HEK293T (cell line): ENCODE results near the gene CELF5.
"Not testable (repeated sequence)": the region's sequence is repeated elsewhere in the genome, so short reads cannot be mapped to it uniquely, and the experiment has no call there.

Source experiments
- CTCF ChIA-PET: fragments of 350-600 bp; formaldehyde crosslinking; extraction: SDS; loops from one replicate; lab custom pipeline; 2021; ENCODE audit warnings: antibody characterized with exemption, inconsistent platforms; lab: Yijun Ruan, JAX
- POLR2A ChIA-PET: fragments of 350-600 bp; formaldehyde crosslinking; extraction: SDS; loops from one replicate; lab custom pipeline; 2020; ENCODE audit warnings: antibody characterized with exemption, inconsistent platforms; lab: Yijun Ruan, JAX
- DNase-seq: peaks from one replicate; pipeline ENCODE4 v3.0.0; 2012; ENCODE audit warnings: mixed read lengths; ENCODE audit errors: extremely low spot score
- ARNT ChIP-seq: fragments of 450-650 bp; IDR thresholded peaks from 2 replicates; pipeline ENCODE4 v1.6.1; 2017; ENCODE audit warnings: mild to moderate bottlenecking
- BHLHE40 ChIP-seq: fragments of 450-650 bp; IDR thresholded peaks from 2 replicates; pipeline ENCODE4 v1.6.1; 2016; ENCODE audit warnings: mild to moderate bottlenecking, moderate library complexity, borderline replicate concordance
- CTBP1 ChIP-seq: fragments of 450-650 bp; IDR thresholded peaks from 2 replicates; pipeline ENCODE4 v1.6.1; 2016; ENCODE audit warnings: borderline replicate concordance
- ELF4 ChIP-seq: fragments of 450-650 bp; IDR thresholded peaks from 2 replicates; pipeline ENCODE4 v1.6.1; 2017; ENCODE audit warnings: antibody characterized with exemption
- FOXA1 ChIP-seq: fragments of 450-650 bp; IDR thresholded peaks from 2 replicates; pipeline ENCODE4 v1.6.1; 2016; ENCODE audit warnings: mild to moderate bottlenecking
- FOXK2 ChIP-seq: fragments of 450-650 bp; IDR thresholded peaks from 2 replicates; pipeline ENCODE4 v1.6.1; 2016; ENCODE audit warnings: mild to moderate bottlenecking
- FOXM1 ChIP-seq: fragments of 450-650 bp; IDR thresholded peaks from 2 replicates; pipeline ENCODE4 v1.6.1; 2017; ENCODE audit warnings: mild to moderate bottlenecking, borderline replicate concordance
- HDGF ChIP-seq: fragments of 450-650 bp; IDR thresholded peaks from 2 replicates; pipeline ENCODE4 v1.6.1; 2017; ENCODE audit warnings: antibody characterized with exemption, borderline replicate concordance
- L3MBTL2 ChIP-seq: fragments of 450-650 bp; conservative IDR thresholded peaks from 2 replicates; pipeline ENCODE4 v1.6.1; 2016; ENCODE audit warnings: mild to moderate bottlenecking
- LEF1 ChIP-seq: fragments of 450-650 bp; IDR thresholded peaks from 2 replicates; pipeline ENCODE4 v1.6.1; 2017; ENCODE audit warnings: mild to moderate bottlenecking, borderline replicate concordance
- NFRKB ChIP-seq: fragments of 450-650 bp; IDR thresholded peaks from 2 replicates; pipeline ENCODE4 v1.6.1; 2016; ENCODE audit warnings: mild to moderate bottlenecking, moderate library complexity
- SP1 ChIP-seq: fragments of 450-650 bp; IDR thresholded peaks from 2 replicates; pipeline ENCODE4 v1.6.1; 2017
- SUZ12 ChIP-seq: fragments of 450-650 bp; IDR thresholded peaks from 2 replicates; pipeline ENCODE4 v1.6.1; 2016; ENCODE audit warnings: mild to moderate bottlenecking
- TARDBP ChIP-seq: fragments of 450-650 bp; IDR thresholded peaks from 2 replicates; pipeline ENCODE4 v1.6.1; 2016
- ZNF384 ChIP-seq: fragments of 450-650 bp; IDR thresholded peaks from 2 replicates; pipeline ENCODE4 v1.6.1; 2016
- TF ChIP-seq, protein P1 (sequence below): fragments of 450-650 bp; IDR thresholded peaks from 2 replicates; pipeline ENCODE4 v1.6.1; 2016

CELF5 gene

DNA sequence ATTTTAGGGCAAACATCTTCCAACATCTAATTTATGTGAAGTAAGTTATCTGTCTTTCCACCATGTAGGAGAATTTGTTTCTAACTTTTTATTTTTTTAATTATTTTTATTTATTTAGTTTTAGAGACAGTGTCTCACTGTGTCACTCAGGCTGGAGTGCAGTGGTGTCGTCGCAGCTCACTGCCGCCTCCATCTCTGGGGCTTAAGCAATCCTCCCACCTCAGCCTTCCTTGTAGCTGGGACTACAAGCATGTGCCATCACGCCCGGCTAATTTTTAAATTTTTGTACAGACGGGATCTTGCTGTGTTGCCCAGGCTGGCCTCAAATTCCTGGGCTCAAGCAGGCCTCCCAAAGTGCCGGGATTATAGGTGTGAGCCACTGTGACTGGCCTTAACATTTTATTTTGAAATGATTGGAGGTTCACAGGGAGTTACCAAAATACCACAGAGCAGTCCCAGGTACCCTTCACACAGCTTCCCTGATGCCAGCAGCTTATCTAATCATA lies 58.8 kb downstream of the CELF5 start:
- ChIA-PET POLR2A (no interaction called here), CTCF (no interaction called here)

DNA sequence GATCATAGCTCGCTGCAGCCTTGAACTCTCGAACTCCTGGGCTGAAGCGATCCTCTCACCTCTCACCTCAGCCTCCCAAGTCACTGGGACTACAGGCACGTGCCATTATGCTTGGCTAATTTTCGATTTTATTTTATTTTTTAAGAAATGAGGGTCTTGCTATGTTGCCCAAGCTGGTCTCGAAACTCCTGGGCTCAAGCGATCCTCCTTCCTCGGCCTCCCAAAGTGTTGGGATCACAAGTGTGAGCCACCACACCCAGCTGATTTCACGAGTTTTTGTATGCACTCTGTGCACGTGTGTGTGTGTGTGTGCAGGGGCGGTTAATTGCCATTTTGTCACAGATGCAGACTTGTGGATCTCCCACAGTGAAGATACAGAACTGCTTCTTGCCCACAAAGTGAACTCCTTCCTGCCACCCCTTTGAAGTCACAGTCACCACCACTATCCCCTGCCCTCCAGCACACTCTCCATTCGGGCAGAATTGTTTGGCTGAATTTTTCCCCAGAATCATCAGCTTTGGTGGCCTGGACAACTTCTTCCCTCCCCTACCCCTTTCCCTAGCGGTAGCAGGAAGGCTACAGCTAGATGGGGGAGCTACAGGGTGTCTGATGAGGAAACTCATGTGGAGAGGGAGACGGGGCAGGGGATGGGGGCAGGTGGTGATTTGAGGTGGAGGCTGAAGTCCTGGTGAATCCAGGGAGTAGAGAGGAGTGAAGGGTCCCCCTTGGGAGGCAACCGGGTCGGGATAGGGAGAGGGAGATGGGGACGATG lies 59.6 kb downstream of the CELF5 start:
- TF ChIP-seq FOXM1: no peak
- TF ChIP-seq FOXA1: no peak
- TF ChIP-seq HDGF: no peak
- no peak for TF ChIP-seq TARDBP
- no peak for TF ChIP-seq FOXK2
- TF ChIP-seq LEF1: no peak
- no peak for TF ChIP-seq L3MBTL2
- no peak for TF ChIP-seq SUZ12
- POLR2A ChIA-PET: interaction anchor here (1.3 to 1.9 kb wide), 3 partner anchors 8 to 333 kb away, joined by 5 to 17 read pairs (median 6); no protein-coding TSS in a partner anchor
- DNase-seq: no peak
- CTCF ChIA-PET: interaction anchor here (0.7 to 1.9 kb wide), 2 partner anchors 9 to 1314 kb away, joined by 3 to 21 read pairs; no protein-coding TSS in a partner anchor

More for the DNA sequence above, 58.8 kb downstream of the CELF5 start:
- TF ChIP-seq FOXA1 (no peak), TARDBP (no peak), ZNF384 (no peak), LEF1 (no peak), BHLHE40 (no peak), FOXK2 (no peak), FOXM1 (no peak), CTBP1 (no peak), SUZ12 (no peak), SP1 (no peak), HDGF (no peak), L3MBTL2 (no peak), ARNT (no peak), ELF4 (no peak), NFRKB (no peak)
- TF ChIP-seq, protein P1, sequence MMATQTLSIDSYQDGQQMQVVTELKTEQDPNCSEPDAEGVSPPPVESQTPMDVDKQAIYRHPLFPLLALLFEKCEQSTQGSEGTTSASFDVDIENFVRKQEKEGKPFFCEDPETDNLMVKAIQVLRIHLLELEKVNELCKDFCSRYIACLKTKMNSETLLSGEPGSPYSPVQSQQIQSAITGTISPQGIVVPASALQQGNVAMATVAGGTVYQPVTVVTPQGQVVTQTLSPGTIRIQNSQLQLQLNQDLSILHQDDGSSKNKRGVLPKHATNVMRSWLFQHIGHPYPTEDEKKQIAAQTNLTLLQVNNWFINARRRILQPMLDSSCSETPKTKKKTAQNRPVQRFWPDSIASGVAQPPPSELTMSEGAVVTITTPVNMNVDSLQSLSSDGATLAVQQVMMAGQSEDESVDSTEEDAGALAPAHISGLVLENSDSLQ: no peak
- no peak for DNase-seq

DNA sequence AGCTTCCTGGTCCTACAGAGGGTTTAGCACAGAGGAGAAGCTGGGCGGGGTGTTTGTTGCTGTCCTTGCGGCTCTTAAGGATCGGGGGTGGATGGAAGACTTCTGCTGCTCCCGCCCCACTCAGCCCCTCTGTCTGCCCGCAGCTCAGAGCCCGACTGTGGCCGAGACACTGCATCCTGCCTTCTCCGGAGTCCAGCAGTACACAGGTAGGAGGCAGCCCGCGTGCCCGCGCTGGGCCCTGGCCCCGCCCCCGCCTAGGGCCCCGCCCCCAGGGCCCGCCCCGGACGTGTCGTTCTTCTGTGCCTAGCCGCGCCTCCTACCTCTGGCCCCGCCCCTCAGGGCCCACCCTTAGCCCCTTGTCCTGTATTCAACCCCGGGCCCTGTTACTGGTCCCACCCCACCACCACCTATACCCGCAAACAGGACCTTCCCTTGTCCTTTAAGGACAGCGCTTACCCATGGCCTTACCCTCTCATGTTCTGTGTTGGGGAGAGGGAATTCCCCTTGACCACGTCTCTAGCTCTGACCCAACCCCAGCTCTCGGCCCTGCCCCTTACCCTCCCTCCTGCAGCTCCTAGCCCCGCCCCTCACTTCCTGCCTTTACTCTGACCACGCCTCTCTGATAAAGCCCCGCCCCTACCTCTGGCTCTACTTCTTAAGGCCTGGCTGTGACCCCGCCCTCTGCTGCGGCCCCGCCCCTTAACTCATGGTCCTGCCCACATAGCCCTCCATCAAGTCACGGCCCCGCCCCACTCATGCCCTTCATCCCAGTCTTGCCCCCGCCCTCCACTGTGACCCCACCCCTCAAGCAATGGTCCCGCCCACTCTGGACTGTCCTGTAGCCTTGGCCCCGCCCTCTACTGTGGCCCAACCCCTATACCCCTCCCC lies 60.5 kb downstream of the CELF5 start:
- CTCF ChIA-PET: interaction anchor here (0.6 to 1.9 kb wide), 3 partner anchors 9 to 1313 kb away, joined by 3 to 21 read pairs (median 3); no protein-coding TSS in a partner anchor
- TF ChIP-seq SP1 (peak; percentile 54; the same call in 1 of the 2 replicates), ELF4 (no peak)
- TF ChIP-seq, protein P1: peak; percentile 69

DNA sequence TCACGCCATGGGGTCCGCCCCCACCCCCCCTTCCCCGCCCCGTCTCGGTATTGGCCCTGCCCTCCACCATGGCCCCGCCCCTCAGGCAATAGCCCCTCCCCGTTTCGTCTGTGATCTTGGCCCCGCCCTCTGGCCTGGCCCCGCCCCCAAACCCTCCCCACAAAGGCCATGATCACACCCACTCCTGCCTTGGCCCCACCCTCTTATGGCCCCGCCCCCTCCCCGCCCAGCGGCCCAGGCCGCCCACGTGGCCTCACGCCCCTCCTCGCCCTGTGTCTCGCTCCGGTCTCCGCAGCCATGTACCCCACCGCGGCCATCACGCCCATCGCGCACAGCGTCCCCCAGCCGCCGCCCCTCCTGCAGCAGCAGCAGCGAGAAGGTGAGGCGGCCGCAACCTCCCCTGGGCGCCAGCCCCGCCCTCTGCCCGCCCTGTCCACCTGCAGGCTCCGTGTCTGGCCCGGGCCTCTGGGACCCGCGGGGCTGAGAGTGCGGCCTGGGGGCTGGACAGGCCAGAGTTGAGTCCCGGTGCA lies 61.3 kb downstream of the CELF5 start:
- ChIA-PET CTCF (interaction anchor here (1.9 kb wide), 1 partner anchor 10 kb away, joined by 21 read pairs; no protein-coding TSS in a partner anchor), POLR2A (interaction anchor here (1.0 to 1.9 kb wide), 3 partner anchors 10 to 476 kb away, joined by 4 to 17 read pairs (median 6); partner anchors contain the start of genes APBA3 and MRPL54)
- no peak for TF ChIP-seq LEF1
- no peak for TF ChIP-seq TARDBP
- no peak for TF ChIP-seq FOXK2
- peak; percentile 77 for TF ChIP-seq SP1
- peak; percentile 55 for TF ChIP-seq L3MBTL2
- no peak for TF ChIP-seq FOXA1
- no peak for DNase-seq

More for the DNA sequence above, 60.5 kb downstream of the CELF5 start:
- DNase-seq: peak; percentile 94
- POLR2A ChIA-PET: interaction anchor here (1.0 to 1.9 kb wide), 4 partner anchors 9 to 477 kb away, joined by 4 to 17 read pairs (median 6); partner anchors contain the start of genes APBA3 and MRPL54

DNA sequence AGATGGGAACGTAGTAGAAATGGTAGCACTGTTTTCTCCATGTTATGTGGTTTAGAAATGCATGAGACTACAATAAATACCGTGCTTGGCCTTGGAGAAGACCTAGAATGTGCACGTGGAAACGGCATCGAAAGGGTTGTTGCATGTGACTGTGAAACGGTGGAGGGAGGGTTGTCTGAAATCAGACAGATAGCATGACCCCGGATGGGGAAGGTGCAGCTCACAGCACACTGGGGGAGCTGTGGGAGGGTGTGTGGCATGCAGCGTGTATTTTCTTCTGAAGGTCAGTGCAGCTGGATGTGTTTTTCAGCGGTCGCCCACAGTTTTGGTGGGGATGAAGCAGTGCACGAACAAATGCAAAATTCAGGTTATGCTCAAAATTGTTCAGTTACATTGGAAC lies 63.4 kb downstream of the CELF5 start:
- ChIA-PET CTCF (no interaction called here), POLR2A (no interaction called here)
- no peak for DNase-seq
- peak; percentile 48; the same call in 1 of the 2 replicates for TF ChIP-seq L3MBTL2
- TF ChIP-seq NFRKB: no peak
- TF ChIP-seq SUZ12: no peak

DNA sequence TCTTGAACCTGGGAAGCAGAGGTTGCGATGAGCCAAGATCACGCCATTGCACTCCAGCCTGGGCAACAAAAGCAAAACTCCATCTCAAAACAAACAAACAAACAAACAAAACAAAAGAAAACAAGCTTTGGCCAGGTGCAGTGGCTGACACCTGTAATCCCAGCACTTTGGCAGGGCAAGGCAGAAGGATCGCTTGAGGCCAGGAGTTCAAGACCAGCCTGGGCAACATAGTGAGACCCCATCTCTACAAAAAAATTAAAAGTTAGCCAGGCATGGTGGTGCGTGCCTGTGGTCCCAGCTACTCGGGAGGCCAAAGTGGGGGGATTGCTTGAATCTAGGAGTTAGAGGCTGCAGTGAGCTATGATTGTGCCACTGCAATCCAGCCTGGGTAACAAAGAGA lies 64.0 kb downstream of the CELF5 start:
- POLR2A ChIA-PET, CTCF ChIA-PET, DNase-seq: not testable (repeated sequence)
